Measurements from ENCODE around the gene PRRT1B. TPM values are rescaled to one million over a fixed set of nuclear protein-coding genes. Genes with fewer than 3 reads are reported as not detected.

The PRRT1B gene
- 4.0 TPM for polyA plus RNA-seq (2013, experiment 1 of 2)
- 3.7 TPM for polyA plus RNA-seq (2013, experiment 2 of 2)

DNA sequence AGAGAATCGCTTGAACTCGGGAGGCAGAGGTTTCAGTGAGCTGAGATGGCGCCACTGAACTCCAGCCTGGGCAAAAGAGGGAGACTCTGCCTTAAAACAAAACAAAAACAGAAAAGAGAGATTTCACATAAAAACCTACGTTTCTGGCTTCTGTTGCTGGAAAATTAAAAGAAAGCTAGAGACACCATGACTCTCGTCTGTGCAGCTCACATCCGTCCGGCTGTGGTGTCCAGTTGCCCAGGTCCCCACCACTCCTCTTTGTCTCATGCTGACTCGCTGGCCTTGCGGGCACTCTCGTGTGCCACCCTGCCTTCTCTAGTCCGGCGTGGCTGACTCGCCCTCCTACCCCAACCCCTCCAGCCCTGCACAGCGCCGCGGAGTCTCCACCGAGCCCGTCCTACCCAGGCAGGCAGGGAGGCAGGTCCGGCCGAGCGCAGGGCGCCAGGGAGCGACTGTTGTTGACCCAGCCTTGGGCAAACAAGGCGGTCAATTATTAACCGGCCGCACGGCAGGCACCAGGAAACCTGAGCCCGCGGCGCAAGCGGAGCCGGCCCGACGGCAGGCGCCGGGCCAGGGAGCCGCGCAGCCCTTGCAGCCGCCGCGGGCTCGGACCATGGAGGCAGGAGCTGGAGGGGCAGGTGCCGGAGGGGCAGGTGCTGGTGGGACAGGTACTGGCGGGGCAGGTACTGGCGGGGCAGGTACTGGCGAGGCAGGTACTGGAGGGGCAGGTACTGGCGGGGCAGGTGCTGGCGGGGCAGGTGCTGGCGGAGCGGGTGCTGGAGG lies at the start of gene PRRT1B:
Gene PRRT1B (plus strand): TSS at position 521 of the 783 bp plus-strand sequence. CDS start 93 bp downstream, at position 614.
- Histone ChIP-seq H3K23ac (ENCODE audit: low read length) (no peak within 1 kb of the TSS), H2BK120ac (ENCODE audit: low read depth, low read length) (peak within 1 kb of the TSS; percentile 33), H3K4me2 (ENCODE audit: low read length) (peak within 1 kb of the TSS; percentile 29), H3K79me1 (ENCODE audit: low read length) (no peaks in the 10 kb centered on the region), H3K9ac (ENCODE audit: low read length) (peak within 1 kb of the TSS; percentile 60), H2BK5ac (ENCODE audit: low read length) (peak within 1 kb of the TSS; percentile 41), H3K4ac (ENCODE audit: low read depth, low read length) (peak within 1 kb of the TSS; percentile 65), H2BK15ac (replicated peaks; ENCODE audit: low read depth) (no peak within 1 kb of the TSS), H3K27ac (ENCODE audit: low read depth, low read length) (peak within 1 kb of the TSS; percentile 88), H3K36me3 (ENCODE audit: control insufficient read depth, insufficient read depth, low read length) (no peaks in the 10 kb centered on the region), H3K4me1 (ENCODE audit: control insufficient read depth, low read depth, low read length) (no peaks in the 10 kb centered on the region), H3K56ac (ENCODE audit: low read length) (peak within 1 kb of the TSS; percentile 78), H4K8ac (ENCODE audit: low read depth, low read length) (no peak within 1 kb of the TSS), H4K5ac (ENCODE audit: low read length) (no peak within 1 kb of the TSS), H3K27me3 (ENCODE audit: insufficient read depth, low read length, poor library complexity) (peaks cover 2% of the 10 kb centered on the region), H3K4me3 (ENCODE audit: low read length) (peak within 1 kb of the TSS; percentile 22), H2AK5ac (ENCODE audit: low read length) (no peak within 1 kb of the TSS), H3K79me2 (ENCODE audit: control insufficient read depth, insufficient read depth, low read length) (no peaks in the 10 kb centered on the region), H3K18ac (ENCODE audit: low read length) (peak within 1 kb of the TSS; percentile 24)
- WGBS (ENCODE audit: extremely low coverage, insufficient coverage, low lambda C conversion rate) = no CpG with 5 or more reads among the region's 50 CpGs
- DNase-seq = peak; percentile 52

DNA sequence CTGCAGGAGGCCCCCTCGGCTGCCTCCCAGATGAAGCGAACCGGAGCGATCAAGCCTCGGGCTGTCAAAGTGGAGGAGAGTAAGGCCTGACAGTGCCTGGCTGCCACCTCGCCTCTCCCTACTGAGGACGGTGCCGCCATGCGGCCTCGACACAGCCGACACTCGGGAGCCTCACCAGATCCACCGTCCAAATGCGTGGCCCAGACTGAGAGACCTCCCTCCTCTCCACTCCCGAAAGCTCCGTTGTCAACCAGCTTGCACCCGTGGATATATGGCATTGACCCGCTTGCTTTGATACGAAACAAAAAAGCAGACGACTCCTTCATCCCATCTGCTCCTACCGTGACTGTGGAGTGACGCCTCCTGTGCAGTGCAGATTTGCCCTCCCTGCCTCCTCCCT lies 49.5 kb upstream of the PRRT1B start:
- Histone ChIP-seq H3K18ac (ENCODE audit: low read length) (no peak overlapping the region), H3K79me2 (ENCODE audit: control insufficient read depth, insufficient read depth, low read length) (no peaks in the 10 kb centered on the region), H3K4me2 (ENCODE audit: low read length) (no peak overlapping the region), H4K8ac (ENCODE audit: low read depth, low read length) (no peak overlapping the region), H2BK15ac (replicated peaks; ENCODE audit: low read depth) (no peak overlapping the region), H2BK5ac (ENCODE audit: low read length) (no peak overlapping the region), H3K36me3 (ENCODE audit: control insufficient read depth, insufficient read depth, low read length) (peaks cover 47% of the 10 kb centered on the region), H3K4me3 (ENCODE audit: low read length) (no peak overlapping the region), H4K5ac (ENCODE audit: low read length) (no peak overlapping the region), H3K23ac (ENCODE audit: low read length) (no peak overlapping the region), H2AK5ac (ENCODE audit: low read length) (no peak overlapping the region), H3K27ac (ENCODE audit: low read depth, low read length) (no peak overlapping the region), H3K4ac (ENCODE audit: low read depth, low read length) (no peak overlapping the region), H3K79me1 (ENCODE audit: low read length) (peaks cover 5% of the 10 kb centered on the region), H3K56ac (ENCODE audit: low read length) (no peak overlapping the region), H3K9ac (ENCODE audit: low read length) (no peak overlapping the region), H3K27me3 (ENCODE audit: insufficient read depth, low read length, poor library complexity) (no peaks in the 10 kb centered on the region), H3K4me1 (ENCODE audit: control insufficient read depth, low read depth, low read length) (no peaks in the 10 kb centered on the region), H2BK120ac (ENCODE audit: low read depth, low read length) (no peak overlapping the region)
- DNase-seq = no peak
- WGBS (ENCODE audit: extremely low coverage, insufficient coverage, low lambda C conversion rate) = no CpG with 5 or more reads among the region's 22 CpGs

DNA sequence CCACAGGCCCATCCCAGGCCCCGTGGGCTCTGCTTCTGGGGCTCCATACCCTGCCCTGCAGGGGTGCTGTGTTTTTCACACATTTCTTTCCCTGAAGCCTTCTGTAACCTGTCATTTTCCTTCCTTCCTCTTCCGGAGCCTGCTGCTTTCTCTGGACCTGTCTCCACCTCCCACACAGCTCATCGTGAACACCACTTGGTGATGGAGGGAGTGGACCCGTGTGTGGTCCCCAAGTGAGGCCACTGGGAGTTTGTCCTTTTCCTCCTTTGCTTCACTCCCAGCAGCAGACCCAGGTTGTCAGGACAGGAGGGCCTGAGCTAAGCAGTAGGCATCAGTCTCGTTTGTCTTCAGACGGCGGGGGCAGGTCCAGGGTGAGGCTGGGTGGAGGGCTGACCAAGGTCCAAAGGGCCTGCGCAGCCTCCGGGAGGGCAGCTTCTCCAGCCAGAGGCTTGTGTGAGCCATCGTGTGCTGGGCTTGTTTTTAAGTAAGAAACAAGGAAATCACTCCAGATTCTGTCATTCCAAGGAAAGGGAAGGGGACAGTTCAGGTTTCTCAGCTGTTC lies 48.4 kb upstream of the PRRT1B start:
- Histone ChIP-seq H3K4me2 (ENCODE audit: low read length) (no peak overlapping the region), H3K9ac (ENCODE audit: low read length) (no peak overlapping the region), H2BK120ac (ENCODE audit: low read depth, low read length) (no peak overlapping the region), H3K79me1 (ENCODE audit: low read length) (peaks cover 5% of the 10 kb centered on the region), H3K23ac (ENCODE audit: low read length) (no peak overlapping the region), H3K18ac (ENCODE audit: low read length) (no peak overlapping the region), H3K79me2 (ENCODE audit: control insufficient read depth, insufficient read depth, low read length) (no peaks in the 10 kb centered on the region), H2BK15ac (replicated peaks; ENCODE audit: low read depth) (no peak overlapping the region), H2AK5ac (ENCODE audit: low read length) (no peak overlapping the region), H3K56ac (ENCODE audit: low read length) (no peak overlapping the region), H3K4me1 (ENCODE audit: control insufficient read depth, low read depth, low read length) (no peaks in the 10 kb centered on the region), H4K5ac (ENCODE audit: low read length) (no peak overlapping the region), H3K27me3 (ENCODE audit: insufficient read depth, low read length, poor library complexity) (no peaks in the 10 kb centered on the region), H3K36me3 (ENCODE audit: control insufficient read depth, insufficient read depth, low read length) (peaks cover 39% of the 10 kb centered on the region), H3K4ac (ENCODE audit: low read depth, low read length) (no peak overlapping the region), H3K27ac (ENCODE audit: low read depth, low read length) (no peak overlapping the region), H3K4me3 (ENCODE audit: low read length) (no peak overlapping the region), H2BK5ac (ENCODE audit: low read length) (no peak overlapping the region), H4K8ac (ENCODE audit: low read depth, low read length) (no peak overlapping the region)
- DNase-seq = no peak
- WGBS (ENCODE audit: extremely low coverage, insufficient coverage, low lambda C conversion rate) = no CpG with 5 or more reads among the region's 10 CpGs

DNA sequence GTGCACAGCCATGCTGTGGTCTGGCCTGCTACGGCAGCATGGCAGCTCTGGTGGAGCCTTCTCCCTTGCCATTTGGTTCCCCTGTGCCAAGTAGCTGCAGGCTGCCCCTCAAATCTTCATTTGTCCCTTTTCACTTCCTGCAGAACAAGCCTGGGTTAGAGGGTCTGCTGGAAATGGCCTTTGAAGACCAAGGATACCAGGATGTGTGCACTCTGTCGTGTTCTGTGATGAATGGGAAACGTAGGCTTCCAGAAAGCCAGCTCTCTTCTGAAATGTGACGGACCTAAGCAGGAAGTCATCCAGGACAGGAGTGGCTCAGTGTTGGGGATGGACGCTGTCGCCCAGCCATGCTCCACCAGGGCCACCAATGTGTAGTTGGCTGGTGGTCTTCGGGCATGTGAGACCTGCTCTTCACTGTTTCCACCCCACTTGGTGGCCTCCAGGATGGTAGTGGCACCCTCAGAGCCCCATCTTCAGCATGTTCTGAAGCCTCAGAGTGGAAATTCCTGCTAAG lies 46.0 kb upstream of the PRRT1B start:
- Histone ChIP-seq H4K8ac (ENCODE audit: low read depth, low read length) (no peak overlapping the region), H3K27me3 (ENCODE audit: insufficient read depth, low read length, poor library complexity) (no peaks in the 10 kb centered on the region), H2BK120ac (ENCODE audit: low read depth, low read length) (no peak overlapping the region), H2BK5ac (ENCODE audit: low read length) (no peak overlapping the region), H3K23ac (ENCODE audit: low read length) (no peak overlapping the region), H3K4me1 (ENCODE audit: control insufficient read depth, low read depth, low read length) (peaks cover 5% of the 10 kb centered on the region), H4K5ac (ENCODE audit: low read length) (no peak overlapping the region), H2AK5ac (ENCODE audit: low read length) (no peak overlapping the region), H3K4me2 (ENCODE audit: low read length) (no peak overlapping the region), H3K36me3 (ENCODE audit: control insufficient read depth, insufficient read depth, low read length) (peaks cover 28% of the 10 kb centered on the region), H3K9ac (ENCODE audit: low read length) (no peak overlapping the region), H3K4ac (ENCODE audit: low read depth, low read length) (no peak overlapping the region), H3K27ac (ENCODE audit: low read depth, low read length) (no peak overlapping the region), H3K79me1 (ENCODE audit: low read length) (peaks cover 6% of the 10 kb centered on the region), H3K18ac (ENCODE audit: low read length) (no peak overlapping the region), H3K4me3 (ENCODE audit: low read length) (no peak overlapping the region), H3K56ac (ENCODE audit: low read length) (no peak overlapping the region), H3K79me2 (ENCODE audit: control insufficient read depth, insufficient read depth, low read length) (no peaks in the 10 kb centered on the region), H2BK15ac (replicated peaks; ENCODE audit: low read depth) (no peak overlapping the region)
- no CpG with 5 or more reads among the region's 7 CpGs for WGBS (ENCODE audit: extremely low coverage, insufficient coverage, low lambda C conversion rate)
- DNase-seq = no peak

DNA sequence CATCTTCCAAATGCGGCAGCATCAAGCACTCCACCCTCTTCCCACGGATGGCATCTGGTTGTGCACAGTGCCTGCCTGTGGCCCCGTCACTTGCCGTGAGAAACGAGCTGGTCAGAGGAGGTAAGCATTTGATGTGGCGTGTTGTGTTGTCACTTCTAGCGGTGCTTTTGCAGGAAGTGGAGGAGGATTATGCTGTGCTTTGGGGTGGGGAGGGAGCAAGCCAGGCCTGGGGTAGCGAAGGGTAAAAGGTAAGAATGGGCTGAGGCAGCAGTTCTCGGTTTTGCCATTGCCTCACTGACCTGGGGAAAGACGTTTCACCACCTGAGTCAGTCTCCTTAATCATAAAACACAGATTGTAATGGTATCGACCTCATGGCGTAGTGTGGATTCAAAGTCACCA lies 44.9 kb upstream of the PRRT1B start:
- Histone ChIP-seq H3K56ac (ENCODE audit: low read length) (no peak overlapping the region), H3K36me3 (ENCODE audit: control insufficient read depth, insufficient read depth, low read length) (peaks cover 28% of the 10 kb centered on the region), H4K8ac (ENCODE audit: low read depth, low read length) (no peak overlapping the region), H3K79me2 (ENCODE audit: control insufficient read depth, insufficient read depth, low read length) (no peaks in the 10 kb centered on the region), H3K18ac (ENCODE audit: low read length) (no peak overlapping the region), H2BK5ac (ENCODE audit: low read length) (no peak overlapping the region), H4K5ac (ENCODE audit: low read length) (no peak overlapping the region), H3K23ac (ENCODE audit: low read length) (no peak overlapping the region), H3K4me1 (ENCODE audit: control insufficient read depth, low read depth, low read length) (peaks cover 5% of the 10 kb centered on the region), H3K4ac (ENCODE audit: low read depth, low read length) (no peak overlapping the region), H3K4me2 (ENCODE audit: low read length) (no peak overlapping the region), H3K4me3 (ENCODE audit: low read length) (no peak overlapping the region), H2BK15ac (replicated peaks; ENCODE audit: low read depth) (no peak overlapping the region), H2AK5ac (ENCODE audit: low read length) (no peak overlapping the region), H2BK120ac (ENCODE audit: low read depth, low read length) (no peak overlapping the region), H3K79me1 (ENCODE audit: low read length) (peaks cover 8% of the 10 kb centered on the region), H3K27ac (ENCODE audit: low read depth, low read length) (no peak overlapping the region), H3K27me3 (ENCODE audit: insufficient read depth, low read length, poor library complexity) (no peaks in the 10 kb centered on the region), H3K9ac (ENCODE audit: low read length) (no peak overlapping the region)
- no CpG with 5 or more reads among the region's 12 CpGs for WGBS (ENCODE audit: extremely low coverage, insufficient coverage, low lambda C conversion rate)
- no peak for DNase-seq
